Liver (tissue), 3 donors: ENCODE data around the gene FAM131C.
"Not testable (repeated sequence)": the region's sequence is repeated elsewhere in the genome, so short reads cannot be mapped to it uniquely, and the experiment has no call there.

Source experiments
- EGR1 ChIP-seq, 2 donors: IDR thresholded peaks; 2 replicates each; pipeline ENCODE4 v1.6.1; 2016 to 2018; ENCODE audit warnings: antibody characterized with exemption in 2 of 2, low read depth in 2 of 2
- GABPA ChIP-seq, 2 donors: IDR thresholded peaks in 1 of 2; conservative IDR thresholded peaks in 1 of 2; 2 replicates each; pipeline ENCODE4 v1.6.1; 2016; ENCODE audit warnings: antibody characterized with exemption in 2 of 2, mild to moderate bottlenecking in 1 of 2, moderate library complexity in 1 of 2
- JUND ChIP-seq, 2 donors: IDR thresholded peaks; 2 replicates each; pipeline ENCODE4 v1.6.1; 2016; ENCODE audit warnings: antibody characterized with exemption in 2 of 2
- RAD21 ChIP-seq, 2 donors: IDR thresholded peaks; 2 replicates each; pipeline ENCODE4 v1.6.1; 2016; ENCODE audit warnings: antibody characterized with exemption in 2 of 2, mild to moderate bottlenecking in 2 of 2
- RXRA ChIP-seq, 2 donors: IDR thresholded peaks; 2 replicates each; pipeline ENCODE4 v1.6.1; 2017 to 2018; ENCODE audit warnings: antibody characterized with exemption in 2 of 2, mild to moderate bottlenecking in 1 of 2
- TAF1 ChIP-seq: conservative IDR thresholded peaks from 2 replicates; pipeline ENCODE4 v1.6.1; 2016; ENCODE audit warnings: antibody characterized with exemption, mild to moderate bottlenecking
- YY1 ChIP-seq: IDR thresholded peaks from 2 replicates; pipeline ENCODE4 v1.6.1; 2016; ENCODE audit warnings: antibody characterized with exemption, mild to moderate bottlenecking
- TF ChIP-seq, protein P1 (sequence below): IDR thresholded peaks from 2 replicates; pipeline ENCODE4 v1.6.1; 2016; ENCODE audit warnings: antibody characterized with exemption
- TF ChIP-seq, protein P2 (sequence below): fragments of 150-350 bp; IDR thresholded peaks from 2 replicates; pipeline ENCODE4 v1.5.1; 2017; ENCODE audit warnings: improper control_type of control experiment, low read depth, low read length; ENCODE audit not compliant: missing input control
- TF ChIP-seq, protein P3 (sequence below): IDR thresholded peaks from 2 replicates; pipeline ENCODE4 v1.6.1; 2016; ENCODE audit warnings: antibody characterized with exemption, mild to moderate bottlenecking
- TF ChIP-seq, protein P4 (sequence below): IDR thresholded peaks from 2 replicates; pipeline ENCODE4 v1.6.1; 2016; ENCODE audit warnings: antibody characterized with exemption
- donor health status: healthy.
- donor health status: healthy.

DNA sequence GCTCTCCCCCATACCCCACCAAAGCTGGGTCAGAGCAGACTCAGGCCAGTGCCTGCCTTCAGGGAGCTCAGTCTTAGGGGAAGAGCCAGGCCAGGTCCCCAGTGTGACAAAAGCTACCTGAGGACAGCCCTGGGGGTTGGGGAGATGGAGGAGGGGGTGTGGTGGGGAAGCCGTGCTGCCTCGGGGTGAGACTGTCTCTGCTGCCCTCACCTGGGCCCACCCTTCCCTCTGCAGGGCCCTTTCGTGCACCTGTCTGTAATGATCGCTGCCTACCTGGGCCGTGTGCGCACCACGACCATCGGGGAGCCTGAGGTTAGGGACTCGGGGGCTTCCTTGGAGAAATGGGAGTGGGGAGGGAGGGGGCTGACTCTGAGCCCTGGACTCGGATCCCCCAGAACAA is 47.1 kb downstream of the FAM131C start:
- TF ChIP-seq, protein P1, sequence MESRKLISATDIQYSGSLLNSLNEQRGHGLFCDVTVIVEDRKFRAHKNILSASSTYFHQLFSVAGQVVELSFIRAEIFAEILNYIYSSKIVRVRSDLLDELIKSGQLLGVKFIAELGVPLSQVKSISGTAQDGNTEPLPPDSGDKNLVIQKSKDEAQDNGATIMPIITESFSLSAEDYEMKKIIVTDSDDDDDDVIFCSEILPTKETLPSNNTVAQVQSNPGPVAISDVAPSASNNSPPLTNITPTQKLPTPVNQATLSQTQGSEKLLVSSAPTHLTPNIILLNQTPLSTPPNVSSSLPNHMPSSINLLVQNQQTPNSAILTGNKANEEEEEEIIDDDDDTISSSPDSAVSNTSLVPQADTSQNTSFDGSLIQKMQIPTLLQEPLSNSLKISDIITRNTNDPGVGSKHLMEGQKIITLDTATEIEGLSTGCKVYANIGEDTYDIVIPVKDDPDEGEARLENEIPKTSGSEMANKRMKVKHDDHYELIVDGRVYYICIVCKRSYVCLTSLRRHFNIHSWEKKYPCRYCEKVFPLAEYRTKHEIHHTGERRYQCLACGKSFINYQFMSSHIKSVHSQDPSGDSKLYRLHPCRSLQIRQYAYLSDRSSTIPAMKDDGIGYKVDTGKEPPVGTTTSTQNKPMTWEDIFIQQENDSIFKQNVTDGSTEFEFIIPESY, result not testable (repeated sequence)
- TF ChIP-seq RAD21 (IDR thresholded peaks at IDR 0.05); GABPA (IDR thresholded peaks at IDR 0.05 in 1 of 2, conservative IDR thresholded peaks at IDR 0.05 in 1 of 2); EGR1 (IDR thresholded peaks at IDR 0.05; ENCODE audit: low read depth in 2 of 2); YY1; JUND (IDR thresholded peaks at IDR 0.05); TAF1; RXRA (IDR thresholded peaks at IDR 0.05): not testable (repeated sequence)
- TF ChIP-seq, protein P2, sequence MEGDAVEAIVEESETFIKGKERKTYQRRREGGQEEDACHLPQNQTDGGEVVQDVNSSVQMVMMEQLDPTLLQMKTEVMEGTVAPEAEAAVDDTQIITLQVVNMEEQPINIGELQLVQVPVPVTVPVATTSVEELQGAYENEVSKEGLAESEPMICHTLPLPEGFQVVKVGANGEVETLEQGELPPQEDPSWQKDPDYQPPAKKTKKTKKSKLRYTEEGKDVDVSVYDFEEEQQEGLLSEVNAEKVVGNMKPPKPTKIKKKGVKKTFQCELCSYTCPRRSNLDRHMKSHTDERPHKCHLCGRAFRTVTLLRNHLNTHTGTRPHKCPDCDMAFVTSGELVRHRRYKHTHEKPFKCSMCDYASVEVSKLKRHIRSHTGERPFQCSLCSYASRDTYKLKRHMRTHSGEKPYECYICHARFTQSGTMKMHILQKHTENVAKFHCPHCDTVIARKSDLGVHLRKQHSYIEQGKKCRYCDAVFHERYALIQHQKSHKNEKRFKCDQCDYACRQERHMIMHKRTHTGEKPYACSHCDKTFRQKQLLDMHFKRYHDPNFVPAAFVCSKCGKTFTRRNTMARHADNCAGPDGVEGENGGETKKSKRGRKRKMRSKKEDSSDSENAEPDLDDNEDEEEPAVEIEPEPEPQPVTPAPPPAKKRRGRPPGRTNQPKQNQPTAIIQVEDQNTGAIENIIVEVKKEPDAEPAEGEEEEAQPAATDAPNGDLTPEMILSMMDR, result not testable (repeated sequence)
- TF ChIP-seq, protein P3, sequence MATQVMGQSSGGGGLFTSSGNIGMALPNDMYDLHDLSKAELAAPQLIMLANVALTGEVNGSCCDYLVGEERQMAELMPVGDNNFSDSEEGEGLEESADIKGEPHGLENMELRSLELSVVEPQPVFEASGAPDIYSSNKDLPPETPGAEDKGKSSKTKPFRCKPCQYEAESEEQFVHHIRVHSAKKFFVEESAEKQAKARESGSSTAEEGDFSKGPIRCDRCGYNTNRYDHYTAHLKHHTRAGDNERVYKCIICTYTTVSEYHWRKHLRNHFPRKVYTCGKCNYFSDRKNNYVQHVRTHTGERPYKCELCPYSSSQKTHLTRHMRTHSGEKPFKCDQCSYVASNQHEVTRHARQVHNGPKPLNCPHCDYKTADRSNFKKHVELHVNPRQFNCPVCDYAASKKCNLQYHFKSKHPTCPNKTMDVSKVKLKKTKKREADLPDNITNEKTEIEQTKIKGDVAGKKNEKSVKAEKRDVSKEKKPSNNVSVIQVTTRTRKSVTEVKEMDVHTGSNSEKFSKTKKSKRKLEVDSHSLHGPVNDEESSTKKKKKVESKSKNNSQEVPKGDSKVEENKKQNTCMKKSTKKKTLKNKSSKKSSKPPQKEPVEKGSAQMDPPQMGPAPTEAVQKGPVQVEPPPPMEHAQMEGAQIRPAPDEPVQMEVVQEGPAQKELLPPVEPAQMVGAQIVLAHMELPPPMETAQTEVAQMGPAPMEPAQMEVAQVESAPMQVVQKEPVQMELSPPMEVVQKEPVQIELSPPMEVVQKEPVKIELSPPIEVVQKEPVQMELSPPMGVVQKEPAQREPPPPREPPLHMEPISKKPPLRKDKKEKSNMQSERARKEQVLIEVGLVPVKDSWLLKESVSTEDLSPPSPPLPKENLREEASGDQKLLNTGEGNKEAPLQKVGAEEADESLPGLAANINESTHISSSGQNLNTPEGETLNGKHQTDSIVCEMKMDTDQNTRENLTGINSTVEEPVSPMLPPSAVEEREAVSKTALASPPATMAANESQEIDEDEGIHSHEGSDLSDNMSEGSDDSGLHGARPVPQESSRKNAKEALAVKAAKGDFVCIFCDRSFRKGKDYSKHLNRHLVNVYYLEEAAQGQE, result not testable (repeated sequence)
- TF ChIP-seq, protein P4, sequence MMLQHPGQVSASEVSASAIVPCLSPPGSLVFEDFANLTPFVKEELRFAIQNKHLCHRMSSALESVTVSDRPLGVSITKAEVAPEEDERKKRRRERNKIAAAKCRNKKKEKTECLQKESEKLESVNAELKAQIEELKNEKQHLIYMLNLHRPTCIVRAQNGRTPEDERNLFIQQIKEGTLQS, result not testable (repeated sequence)
